HuH-7 (cell line): ENCODE measurements around the gene SIN3A.
A peak's percentile ranks its signal among the peaks of the same experiment; 100 is the strongest.
"Not testable (repeated sequence)": the region's sequence is repeated elsewhere in the genome, so short reads cannot be mapped to it uniquely, and the experiment has no call there.

Experiments
- DNase-seq: peaks from one replicate; pipeline ENCODE4 v3.0.0; 2011; ENCODE audit warnings: low spot score

The SIN3A gene

GRCh38 chr15:75451674-75452363 is at the start of gene SIN3A:
TSS of gene SIN3A (minus strand) at chr15:75451690. CDS start at chr15:75430375, 21,315 bp downstream.
- peak; percentile 86 for DNase-seq

- no peak for DNase-seq
Measured at GRCh38 chr15:75493732-75494131, 42.2 kb upstream of the SIN3A start.

- DNase-seq, result no peak
Measured at GRCh38 chr15:75483961-75484360, 32.5 kb upstream of the SIN3A start.

- DNase-seq, result not testable (repeated sequence)
Measured at GRCh38 chr15:75483556-75483955, 32.1 kb upstream of the SIN3A start.

GRCh38 chr15:75483106-75483505 is 31.6 kb upstream of the SIN3A start:
- no peak for DNase-seq

GRCh38 chr15:75480463-75480862 is 29.0 kb upstream of the SIN3A start:
- DNase-seq, result not testable (repeated sequence)

GRCh38 chr15:75479670-75480069 is 28.2 kb upstream of the SIN3A start:
- no peak for DNase-seq

GRCh38 chr15:75477094-75477493 is 25.6 kb upstream of the SIN3A start:
- DNase-seq, result not testable (repeated sequence)

GRCh38 chr15:75468913-75469598 is 17.6 kb upstream of the SIN3A start:
- DNase-seq, result no peak

- DNase-seq, result peak; percentile 63
Measured at GRCh38 chr15:75460646-75461045, 9.2 kb upstream of the SIN3A start.

GRCh38 chr15:75459581-75459980 is 8.1 kb upstream of the SIN3A start:
- no peak for DNase-seq

GRCh38 chr15:75456710-75457109 is 5.2 kb upstream of the SIN3A start:
- no peak for DNase-seq

GRCh38 chr15:75455982-75456531 is 4.6 kb upstream of the SIN3A start:
- peak; percentile 64 for DNase-seq

GRCh38 chr15:75455424-75455981 is 4.0 kb upstream of the SIN3A start:
- peak; percentile 85 for DNase-seq

- no peak for DNase-seq
Measured at GRCh38 chr15:75454471-75455378, 3.2 kb upstream of the SIN3A start.

- DNase-seq, result peak; percentile 98
Measured at GRCh38 chr15:75453703-75454470, 2.4 kb upstream of the SIN3A start.

GRCh38 chr15:75452865-75453702 is 1.6 kb upstream of the SIN3A start:
- no peak for DNase-seq

- DNase-seq, result peak; percentile 62
Measured at GRCh38 chr15:75452364-75452864, 924 bp upstream of the SIN3A start.

- no peak for DNase-seq
Measured at GRCh38 chr15:75451202-75451673, 252 bp downstream of the SIN3A start.
